Measurements from ENCODE around the gene ZNF554.

The ZNF554 gene

DNA sequence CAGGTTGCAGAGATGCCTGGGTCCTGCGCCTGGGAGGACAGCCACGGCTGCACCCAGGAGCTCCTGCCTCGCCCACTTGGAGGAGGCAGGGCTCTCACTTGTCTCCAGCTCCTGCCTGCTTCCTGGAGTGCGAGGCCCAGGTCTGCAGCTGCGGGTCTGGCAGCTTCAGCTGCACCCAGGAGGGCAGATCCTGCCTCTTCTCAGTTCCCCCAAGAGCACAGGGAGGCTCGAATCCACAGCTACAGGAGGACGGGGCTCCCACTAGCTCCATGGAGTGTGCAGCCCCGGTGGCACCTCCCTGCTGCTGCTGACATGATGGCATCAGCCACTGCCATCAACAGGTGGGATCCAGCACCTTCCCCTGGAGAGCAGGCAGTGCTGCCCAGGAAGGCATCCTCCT, 4.5 kb downstream of the ZNF554 start:
- no peak for DNase-seq (ENCODE audit: low read depth in 2 of 2, low spot score in 1 of 2)

DNA sequence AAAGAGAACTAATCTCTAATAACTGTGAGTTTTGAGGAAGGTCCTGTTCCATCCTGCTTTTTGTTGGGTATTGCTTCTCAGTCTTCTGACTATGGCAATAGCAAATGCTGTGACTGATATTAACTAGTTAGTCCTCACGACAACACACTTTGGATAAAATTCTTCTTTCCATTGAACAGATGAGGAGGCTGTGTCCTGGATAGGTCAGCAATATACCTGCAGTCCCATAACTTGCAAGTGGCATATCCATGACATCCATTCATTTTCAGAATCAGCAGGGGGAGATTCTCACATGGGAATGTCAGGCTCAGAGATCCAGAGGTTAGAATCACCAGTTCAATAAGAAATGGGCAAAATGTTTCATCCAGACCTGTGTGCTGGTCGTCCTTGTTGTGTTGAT, 7.4 kb downstream of the ZNF554 start:
- DNase-seq (ENCODE audit: low read depth in 2 of 2, low spot score in 1 of 2), result no peak

DNA sequence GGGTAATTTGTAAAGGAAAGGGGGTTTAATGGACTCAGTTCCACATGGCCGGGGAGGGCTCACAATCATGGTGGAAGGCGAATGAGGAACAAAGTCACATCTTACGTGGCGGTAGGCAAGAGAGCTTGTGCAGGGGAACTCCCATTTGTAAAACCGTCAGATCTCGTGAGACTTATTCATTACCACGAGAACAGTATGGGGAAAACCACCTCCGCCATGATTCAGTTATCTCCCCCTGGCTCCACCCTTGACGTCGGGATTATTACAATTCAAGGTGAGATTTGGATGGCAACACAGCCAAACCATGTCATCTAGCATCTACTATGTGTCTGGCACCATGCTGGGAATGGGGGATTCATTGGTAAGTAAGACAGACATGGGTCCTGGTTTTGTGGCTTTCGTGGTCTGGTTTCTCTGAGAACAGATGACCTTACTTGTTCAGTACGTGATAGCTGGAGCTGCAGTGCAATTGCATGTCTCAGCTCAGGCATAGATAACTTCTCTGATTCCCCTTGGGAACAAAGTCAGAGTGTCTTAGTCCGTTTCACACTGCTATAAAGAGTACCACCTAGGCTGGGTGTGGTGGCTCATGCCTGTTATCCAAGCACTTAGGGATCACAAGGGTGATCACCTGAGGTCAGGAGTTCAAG, 8.3 kb downstream of the ZNF554 start:
- DNase-seq (ENCODE audit: low read depth in 2 of 2, low spot score in 1 of 2), result no peak

DNA sequence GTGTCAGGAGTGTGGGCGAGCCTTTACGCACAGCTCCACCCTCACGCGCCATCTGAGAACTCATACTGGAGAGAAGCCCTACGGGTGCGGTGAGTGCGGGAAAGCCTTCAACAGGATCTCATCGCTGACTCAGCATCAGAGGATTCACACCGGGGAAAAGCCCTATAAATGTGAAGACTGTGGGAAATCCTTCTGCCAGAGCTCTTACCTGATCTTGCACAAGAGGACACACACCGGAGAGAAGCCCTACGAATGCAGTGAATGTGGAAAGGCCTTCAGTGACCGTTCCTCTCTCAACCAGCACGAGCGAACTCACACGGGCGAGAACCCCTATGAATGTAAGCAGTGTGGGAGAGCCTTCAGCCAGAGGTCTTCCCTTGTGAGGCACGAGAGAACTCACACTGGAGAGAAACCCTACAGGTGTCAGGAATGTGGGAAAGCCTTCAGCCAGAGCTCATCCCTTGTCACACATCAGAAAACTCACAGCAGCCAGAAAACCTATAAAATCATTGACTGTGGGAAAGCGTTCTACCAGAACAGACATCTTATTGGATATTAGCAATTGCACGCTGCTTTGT, 14.7 kb downstream of the ZNF554 start:
- no peak for DNase-seq (ENCODE audit: low read depth in 2 of 2, low spot score in 1 of 2)

DNA sequence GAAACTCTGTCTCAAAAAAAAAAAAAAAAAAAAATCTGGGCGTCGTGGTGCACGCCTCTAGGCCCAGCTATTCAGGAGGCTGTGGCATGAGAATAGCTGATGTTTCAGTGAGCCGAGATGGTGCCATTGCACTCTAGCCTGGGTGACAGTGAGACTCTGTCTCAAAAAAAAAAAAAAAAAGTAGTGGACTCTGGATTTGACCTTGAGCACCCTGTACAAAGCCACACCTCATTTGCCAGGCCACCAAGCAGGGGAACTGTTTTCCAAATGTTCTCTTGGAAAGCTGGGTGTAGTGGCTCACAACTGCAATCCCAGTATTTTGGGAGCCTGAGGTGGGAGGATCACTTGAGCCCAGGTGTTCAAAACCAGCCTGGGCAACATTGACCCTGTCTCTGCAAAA, 17.8 kb downstream of the ZNF554 start:
- DNase-seq (ENCODE audit: low read depth in 2 of 2, low spot score in 1 of 2), result no peak

DNA sequence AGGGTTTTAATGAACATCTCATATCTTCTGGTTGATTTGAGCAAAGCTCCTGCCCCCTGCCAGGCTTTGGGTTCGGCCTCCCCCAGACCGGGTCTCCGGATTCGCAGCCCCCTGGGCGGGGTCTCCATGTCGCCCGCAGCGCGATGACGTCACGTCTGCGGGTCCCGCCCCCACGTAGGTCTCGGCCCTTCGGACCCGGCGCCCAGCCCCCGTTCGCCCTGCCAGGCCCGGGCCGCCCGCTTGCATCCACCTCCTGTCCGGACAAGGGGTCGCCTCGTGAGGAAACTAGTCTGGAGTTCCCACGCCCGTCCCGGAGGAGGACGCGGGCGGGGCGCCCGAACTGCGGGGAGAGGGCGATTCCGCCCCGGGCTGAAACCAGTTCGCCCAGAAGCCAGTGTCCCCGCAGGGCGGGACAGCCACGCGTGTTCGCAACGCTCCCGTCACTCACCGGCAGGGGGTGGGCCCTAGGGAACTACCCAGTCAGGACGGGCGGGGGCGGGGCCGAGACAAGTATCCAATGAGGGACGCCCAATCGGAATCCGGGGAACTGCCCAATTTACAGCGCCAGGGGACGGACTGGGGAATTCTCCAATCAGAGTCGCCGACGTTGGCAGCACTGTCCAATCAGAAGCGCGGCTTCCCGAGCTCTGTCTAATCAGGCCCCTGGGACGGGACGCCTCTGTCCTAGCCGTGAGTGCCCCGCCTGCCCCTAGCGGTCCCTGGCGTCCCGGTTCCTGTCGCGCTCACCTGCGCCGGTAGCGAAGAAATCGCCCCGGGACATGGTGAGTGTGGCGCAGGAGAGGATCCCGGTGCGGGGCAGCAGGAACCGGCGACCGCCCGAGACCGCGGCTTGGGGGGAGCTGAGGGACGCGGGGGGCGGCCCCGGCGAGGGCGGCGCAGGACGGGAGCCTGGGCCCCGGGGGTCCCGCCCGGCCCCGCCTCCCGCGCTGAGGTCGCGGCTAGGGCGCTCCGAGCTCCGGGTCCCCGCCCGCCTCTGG, 21.4 kb downstream of the ZNF554 start, which contains the start of gene ZNF555:
Gene ZNF555 (plus strand): TSS at position 682 of the 998 bp plus-strand sequence. CDS start 98 bp downstream, at position 780.
- DNase-seq (ENCODE audit: low read depth in 2 of 2, low spot score in 1 of 2), result peak; percentile 97 to 98

DNA sequence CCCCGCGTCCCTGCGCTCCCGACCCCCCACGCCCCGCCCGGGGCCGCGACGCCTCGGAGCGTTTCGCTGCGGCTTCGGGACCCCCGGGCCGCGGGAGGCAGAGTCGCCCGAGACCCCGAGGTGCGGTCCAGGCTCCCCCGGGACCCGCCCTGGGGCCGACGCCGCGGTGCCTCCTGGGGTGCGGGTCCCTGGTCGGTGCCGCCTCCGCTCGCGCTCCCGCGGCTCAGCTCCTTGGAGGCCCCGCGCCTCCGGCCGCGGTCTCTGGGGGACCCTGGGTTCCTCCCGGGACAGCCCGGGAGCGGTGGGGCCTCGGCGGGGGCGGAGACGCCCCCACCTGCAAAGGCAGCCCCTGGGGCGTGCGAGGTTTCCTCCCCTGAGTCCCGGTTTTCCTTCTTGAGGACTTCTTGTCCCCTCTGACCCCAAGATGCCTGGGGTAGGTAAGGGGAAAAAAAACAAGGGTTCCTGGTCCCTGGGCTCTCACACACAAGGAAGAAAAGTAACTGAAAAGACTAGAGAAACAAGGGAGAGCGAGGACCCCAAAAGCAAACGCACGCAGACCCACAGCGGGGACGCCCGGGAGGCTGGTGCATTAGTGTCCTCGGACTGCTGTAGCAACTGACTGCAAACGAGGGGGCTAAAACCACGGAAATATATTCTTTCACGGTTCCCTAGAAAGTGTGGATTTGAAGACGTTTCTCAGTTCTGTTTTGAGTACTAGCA, 22.3 kb downstream of the ZNF554 start:
- DNase-seq (ENCODE audit: low read depth in 2 of 2, low spot score in 1 of 2), result no peak

DNA sequence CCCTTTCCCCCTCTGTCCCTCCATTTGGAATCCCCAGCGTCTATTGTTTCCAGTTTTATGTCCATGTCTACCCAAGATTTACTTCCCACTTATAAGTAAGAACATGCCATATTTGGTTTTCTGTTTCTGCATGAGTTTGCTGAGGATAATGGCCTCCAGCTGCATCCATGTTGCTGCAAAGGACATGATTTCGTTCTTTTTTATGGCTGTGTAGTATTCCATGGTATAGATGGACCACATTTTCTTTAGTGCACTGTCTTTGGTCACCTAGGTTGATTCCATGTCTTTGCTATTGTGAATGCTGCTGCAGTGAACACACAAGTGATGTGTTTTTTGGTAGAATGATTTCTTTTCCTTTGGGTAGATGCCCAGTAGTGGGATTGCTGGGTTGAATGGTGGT, 25.4 kb downstream of the ZNF554 start:
- DNase-seq (ENCODE audit: low read depth in 2 of 2, low spot score in 1 of 2), result no peak

DNA sequence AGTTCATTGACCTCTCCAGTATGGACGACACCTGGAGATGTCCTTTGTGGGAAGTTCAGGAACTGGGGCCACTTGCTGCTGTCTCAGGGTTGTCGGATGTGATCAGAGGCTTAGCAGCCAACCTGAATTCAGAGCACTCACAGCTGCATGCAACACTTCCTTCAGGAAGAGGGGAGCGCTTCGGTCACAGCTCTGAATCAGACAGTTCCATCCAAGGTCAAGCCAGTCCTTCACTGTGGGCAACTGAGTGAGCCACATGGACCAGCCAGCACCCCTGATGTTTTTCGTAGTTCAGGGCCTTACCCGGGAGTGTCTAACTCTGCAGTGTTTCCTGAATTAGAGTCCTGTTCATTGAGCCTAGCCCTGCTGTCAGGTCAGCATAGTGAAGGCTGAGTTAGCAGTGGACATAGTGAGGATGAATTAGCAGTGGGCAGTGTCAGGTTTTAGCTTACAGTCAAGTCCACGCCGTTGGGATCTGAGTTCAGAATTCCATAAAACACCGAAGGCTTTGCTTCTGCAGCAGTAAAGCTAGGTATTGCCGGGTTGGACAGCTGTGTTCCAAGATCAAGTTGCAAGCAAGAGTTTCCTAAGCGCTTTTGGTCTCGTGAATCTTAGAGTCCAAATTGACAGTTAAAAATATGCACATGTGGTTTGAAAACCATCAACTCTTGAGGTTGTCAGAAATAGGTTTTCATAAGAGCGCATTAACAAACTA, 26.7 kb downstream of the ZNF554 start:
- DNase-seq (ENCODE audit: low read depth in 2 of 2, low spot score in 1 of 2), result no peak

DNA sequence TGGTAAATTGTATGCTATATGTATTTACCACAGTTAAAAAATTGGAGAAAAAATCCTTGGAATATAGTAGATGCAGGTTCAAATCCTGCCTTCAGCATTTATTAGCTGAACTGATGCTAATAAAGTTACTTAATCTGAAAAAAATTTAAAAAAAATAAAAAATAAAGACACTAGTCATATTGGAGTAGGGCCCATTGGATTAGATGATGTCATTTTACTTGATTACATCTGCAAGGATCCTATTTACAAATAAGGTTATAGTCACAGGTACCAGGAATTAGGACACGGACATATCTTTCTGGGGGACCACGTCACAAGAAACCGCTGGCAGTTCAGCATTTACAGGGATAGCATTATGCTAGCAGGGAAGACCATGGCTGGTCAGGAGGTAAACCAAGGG, 27.8 kb downstream of the ZNF554 start:
- no peak for DNase-seq (ENCODE audit: low read depth in 2 of 2, low spot score in 1 of 2)

DNA sequence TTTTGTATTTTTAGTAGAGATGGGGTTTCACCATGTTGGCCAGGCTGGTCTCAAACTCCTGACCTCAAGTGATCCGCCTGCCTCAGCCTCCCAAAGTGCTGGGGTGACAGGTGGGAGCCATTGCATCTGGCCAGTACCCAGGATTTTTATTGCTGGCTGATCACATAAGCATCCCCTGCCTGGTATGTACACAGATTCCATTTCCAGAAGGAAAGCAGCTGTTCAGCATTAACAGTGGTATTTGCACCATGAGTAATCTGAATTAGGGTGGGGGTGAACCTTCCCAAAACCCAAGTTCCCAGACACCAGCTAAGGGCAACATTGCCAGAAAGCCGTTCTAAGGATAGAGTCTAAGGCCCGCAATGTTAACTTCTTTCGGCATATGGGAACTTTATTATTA, 28.9 kb downstream of the ZNF554 start:
- DNase-seq (ENCODE audit: low read depth in 2 of 2, low spot score in 1 of 2), result no peak

DNA sequence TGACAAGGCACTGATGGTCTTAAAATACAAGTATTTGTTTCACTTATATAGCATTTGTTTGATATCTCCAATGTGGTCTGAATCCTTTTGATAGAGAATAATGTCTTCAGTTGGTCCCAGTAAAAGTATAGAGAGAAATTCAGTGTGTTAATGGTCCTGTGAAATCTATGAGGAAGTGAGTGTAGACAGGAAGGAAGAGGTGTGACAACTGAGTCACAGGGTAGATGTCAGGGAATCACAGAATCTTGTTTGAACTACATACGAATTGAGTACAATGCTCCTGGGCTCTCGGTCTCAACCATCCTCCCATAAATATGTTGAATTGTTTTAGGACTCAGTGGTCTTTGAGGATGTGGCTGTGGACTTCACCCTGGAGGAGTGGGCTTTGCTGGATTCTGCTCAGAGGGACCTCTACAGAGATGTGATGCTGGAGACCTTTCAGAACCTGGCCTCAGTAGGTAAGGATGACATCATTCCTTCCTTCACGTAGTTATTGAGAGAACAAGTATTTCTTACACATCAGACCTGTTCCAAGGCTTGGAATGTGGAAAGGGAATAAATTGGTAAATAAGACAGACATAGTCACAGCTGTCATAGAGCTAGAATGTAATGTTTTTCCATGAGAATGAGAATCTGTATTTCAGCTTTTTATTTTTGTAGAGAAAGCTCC, 30.7 kb downstream of the ZNF554 start:
- no peak for DNase-seq (ENCODE audit: low read depth in 2 of 2, low spot score in 1 of 2)

DNA sequence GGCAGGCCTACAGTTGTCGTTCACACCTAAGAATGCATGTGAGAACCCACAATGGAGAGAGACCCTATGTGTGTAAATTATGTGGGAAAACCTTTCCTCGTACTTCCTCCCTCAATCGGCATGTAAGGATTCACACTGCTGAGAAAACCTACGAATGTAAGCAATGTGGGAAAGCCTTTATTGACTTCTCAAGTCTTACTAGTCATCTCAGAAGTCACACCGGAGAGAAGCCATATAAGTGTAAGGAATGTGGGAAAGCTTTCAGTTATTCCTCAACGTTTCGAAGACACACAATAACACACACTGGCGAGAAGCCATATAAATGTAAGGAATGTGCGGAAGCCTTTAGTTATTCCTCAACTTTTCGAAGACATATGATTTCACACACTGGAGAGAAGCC, 32.9 kb downstream of the ZNF554 start:
- DNase-seq (ENCODE audit: low read depth in 2 of 2, low spot score in 1 of 2), result no peak

DNA sequence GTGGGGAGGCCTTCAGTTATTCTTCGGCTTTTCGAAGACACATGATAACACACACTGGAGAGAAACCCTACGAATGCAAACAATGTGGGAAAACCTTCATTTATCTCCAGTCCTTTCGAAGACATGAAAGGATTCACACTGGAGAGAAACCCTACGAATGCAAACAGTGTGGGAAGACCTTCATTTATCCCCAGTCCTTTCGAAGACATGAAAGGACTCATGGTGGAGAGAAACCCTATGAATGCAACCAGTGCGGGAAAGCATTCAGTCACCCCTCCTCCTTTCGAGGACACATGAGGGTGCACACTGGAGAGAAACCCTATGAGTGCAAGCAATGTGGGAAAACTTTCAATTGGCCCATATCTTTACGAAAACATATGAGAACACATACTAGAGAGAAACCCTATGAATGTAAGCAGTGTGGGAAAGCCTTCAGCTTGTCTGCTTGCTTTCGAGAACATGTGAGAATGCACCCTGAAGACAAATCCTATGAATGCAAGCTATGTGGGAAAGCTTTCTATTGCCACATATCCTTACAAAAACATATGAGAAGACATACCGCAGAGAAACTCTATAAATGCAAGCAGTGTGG, 33.4 kb downstream of the ZNF554 start:
- DNase-seq (ENCODE audit: low read depth in 2 of 2, low spot score in 1 of 2), result no peak

DNA sequence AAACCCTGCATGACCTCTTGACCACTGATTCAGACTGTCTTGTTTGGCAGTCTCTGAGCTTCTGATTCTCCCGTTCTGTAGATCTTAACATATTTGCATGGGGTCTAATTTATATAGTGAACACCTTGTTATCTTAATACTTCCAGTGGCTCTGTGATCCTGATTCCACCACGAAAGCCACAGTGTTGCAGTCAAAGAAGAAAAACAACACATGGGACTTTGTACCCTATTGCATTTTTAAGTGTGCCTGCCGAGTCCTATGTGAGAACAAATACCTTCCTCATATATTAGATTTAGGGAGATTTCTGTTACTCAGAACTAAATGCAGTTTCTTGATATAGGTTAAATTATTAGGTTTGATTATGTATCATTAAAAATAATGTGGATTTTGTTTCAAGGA, 35.2 kb downstream of the ZNF554 start:
- no peak for DNase-seq (ENCODE audit: low read depth in 2 of 2, low spot score in 1 of 2)

DNA sequence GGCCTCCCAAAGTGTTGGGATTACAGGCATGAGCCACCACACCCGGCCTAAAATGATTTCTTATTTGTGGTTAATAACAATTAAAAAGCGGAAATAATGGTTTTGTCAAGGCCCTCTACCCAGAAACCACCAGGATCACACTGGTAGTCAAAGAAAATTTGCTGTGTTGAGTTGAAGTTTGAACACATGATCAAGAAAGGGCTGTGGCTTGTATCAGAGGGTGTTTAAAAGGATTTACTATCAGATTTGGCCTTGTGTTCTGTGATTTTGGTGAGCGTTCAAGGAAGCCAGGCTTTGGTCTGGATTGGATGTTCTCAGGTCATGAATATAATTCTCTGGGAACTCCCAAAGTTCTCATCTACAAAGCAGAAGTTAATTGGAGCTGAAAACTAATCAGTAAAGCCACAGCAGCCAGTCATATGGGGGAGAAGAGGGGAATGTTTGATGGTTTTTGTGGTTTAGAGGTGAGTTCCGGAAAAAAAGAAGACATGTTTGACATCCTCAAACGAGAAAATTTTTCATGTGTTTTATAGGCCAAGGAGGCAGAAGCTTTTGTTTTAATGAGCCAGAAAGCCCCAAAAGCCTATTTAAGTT, 36.9 kb downstream of the ZNF554 start:
- no peak for DNase-seq (ENCODE audit: low read depth in 2 of 2, low spot score in 1 of 2)

DNA sequence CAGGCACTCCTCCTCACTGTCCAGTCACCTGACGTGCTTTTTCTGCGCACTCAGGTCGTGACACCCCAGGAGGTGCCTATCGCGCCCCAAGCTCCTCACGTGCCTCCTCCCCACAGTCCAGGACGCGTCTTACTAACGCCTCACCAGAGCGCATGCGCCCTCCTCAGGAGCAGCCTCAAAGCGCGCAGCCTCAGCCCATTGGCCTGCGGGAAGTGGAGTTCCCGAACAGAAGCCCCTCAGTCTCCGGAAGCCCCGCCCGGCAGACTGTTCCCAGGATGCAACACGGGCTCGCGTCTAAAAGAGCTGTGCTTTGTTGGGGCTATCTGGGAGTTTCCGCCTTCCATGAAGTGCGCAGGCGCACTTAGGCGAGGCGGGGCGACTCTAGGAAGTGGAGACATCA, 39.2 kb downstream of the ZNF554 start:
- DNase-seq (ENCODE audit: low read depth in 2 of 2, low spot score in 1 of 2), result no peak

DNA sequence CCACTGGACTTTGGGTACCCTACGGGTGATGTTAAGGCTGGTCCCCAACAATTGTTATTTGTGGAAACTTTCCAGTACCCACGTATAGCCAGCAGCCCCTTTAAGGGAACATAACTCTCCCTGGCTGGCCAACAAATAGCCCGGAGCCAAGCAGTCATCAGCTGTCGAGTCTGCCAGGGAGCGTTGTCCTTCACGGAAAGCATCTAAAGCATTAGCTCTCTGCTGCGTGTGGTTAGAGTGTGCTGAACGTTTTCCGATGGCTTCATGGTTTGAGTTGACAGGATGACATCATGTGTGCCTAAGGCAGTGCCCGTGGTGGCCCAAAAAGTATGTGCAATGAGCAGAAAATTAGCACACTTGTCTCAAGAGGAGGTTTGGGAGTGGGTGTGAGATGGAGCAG, 44.1 kb downstream of the ZNF554 start:
- no peak for DNase-seq (ENCODE audit: low read depth in 2 of 2, low spot score in 1 of 2)

DNA sequence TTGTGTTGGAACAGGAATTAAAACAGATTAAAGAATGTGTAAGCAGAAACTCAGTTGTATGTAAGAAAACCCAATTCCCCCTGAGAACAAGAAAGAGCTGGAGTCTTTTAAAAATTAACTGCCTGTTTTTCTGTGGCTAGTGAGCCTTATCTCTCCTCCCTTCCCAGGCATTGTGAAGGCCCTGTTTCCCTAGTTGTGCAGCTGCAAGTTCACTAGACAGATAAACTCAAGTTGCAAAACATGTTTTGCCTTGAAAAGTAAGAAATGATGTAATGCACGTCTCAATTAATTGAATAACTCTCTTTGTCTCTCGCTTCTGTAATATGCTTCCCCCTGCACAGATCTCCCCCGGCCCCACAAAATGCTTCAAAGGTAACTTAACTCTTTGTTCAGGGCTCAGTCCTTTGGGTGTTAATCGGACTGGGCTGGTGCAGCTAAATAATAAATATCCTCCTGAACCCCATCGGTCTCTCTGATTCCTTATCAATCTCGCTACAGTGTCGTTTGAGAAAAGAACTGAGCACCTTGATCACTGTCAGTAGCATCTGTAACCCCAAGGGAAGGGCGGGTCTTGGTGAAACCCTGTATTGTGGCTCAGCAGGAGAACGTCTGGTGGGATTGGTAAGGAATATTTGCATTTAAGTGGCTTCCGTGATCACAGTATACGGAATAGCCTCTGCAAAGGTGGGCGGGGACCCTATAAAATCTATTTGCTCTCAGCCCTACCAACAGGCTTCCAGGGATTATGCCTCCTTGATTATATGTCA, 45.8 kb downstream of the ZNF554 start:
- DNase-seq (ENCODE audit: low read depth in 2 of 2, low spot score in 1 of 2), result no peak

Measured in stimulated activated CD8-positive, alpha-beta memory T cell treated with anti-CD3 and anti-CD28 coated beads, Interleukin-4, amount 100 ng/mL, for 1 hour (primary cell).